ENCODE measurements around the gene RIMOC1.

The RIMOC1 gene

DNA sequence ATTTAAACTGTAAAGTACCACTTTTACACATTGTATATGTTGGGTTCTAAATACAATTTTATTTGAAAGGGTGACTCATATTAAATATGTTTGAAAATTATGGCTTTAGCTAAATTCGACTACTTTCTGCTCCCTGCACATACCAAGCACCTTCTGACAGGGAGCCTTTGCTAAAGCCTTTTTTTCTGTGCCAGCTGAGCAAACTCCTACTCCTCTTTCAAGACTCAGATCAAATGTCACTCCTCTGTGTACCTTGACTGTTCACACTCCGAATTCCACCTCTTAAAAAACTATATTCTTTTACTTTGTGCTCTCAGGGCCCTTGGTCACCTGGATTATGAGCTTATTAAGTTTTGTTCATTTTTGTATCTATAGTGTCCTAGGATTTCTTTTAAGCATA lies 27.5 kb upstream of the RIMOC1 start:
- ChIA-PET POLR2A (no interaction called here), CTCF (interaction anchor here (0.6 to 1.0 kb wide), 3 partner anchors 8 to 15 kb away, joined by 3 to 4 read pairs (median 3); no protein-coding TSS in a partner anchor)
- no peak for TF ChIP-seq ZNF548 (tag by site-specific recombination; IDR thresholded peaks at IDR 0.05)
- TF ChIP-seq ZNF266 (tag by site-specific recombination; IDR thresholded peaks at IDR 0.05; ENCODE audit: low read depth), result no peak
- Histone ChIP-seq H3K4me1 (ENCODE audit: control insufficient read depth, insufficient read depth, low read length) (peaks cover 8% of the 10 kb centered on the region), H3K36me3 (ENCODE audit: control insufficient read depth in 2 of 2, insufficient read depth in 1 of 2, low read length in 2 of 2) (no peaks in the 10 kb centered on the region), H3K27ac (ENCODE audit: extremely low read depth, low read depth, low read length) (no peak overlapping the region), H3K4me3 (ENCODE audit: low read depth, low read length) (no peak overlapping the region), H3K9me3 (ENCODE audit: control insufficient read depth, insufficient read depth, low read depth, low read length) (no peaks in the 10 kb centered on the region)

DNA sequence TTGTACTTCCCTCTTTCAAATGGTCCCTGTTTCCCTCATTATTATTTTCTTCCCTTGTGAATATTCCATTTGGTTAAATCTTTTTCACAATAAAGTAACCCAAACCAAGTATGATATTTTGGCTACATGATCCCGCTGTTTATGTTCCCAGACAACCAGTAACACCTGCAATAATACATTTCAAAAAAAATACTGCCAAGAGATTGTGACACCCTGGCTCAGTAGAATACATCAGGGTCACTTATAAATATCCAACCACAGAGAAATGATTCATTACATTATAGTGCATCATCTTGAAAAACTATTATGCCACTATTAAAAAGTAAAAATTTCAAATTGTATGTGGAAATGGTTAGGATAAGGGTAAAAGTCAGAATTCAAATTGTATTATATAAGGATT lies 26.7 kb upstream of the RIMOC1 start:
- CTCF ChIA-PET, result interaction anchor here (0.6 kb wide), 1 partner anchor 8 kb away, joined by 3 read pairs; no protein-coding TSS in a partner anchor
- TF ChIP-seq, protein P1, sequence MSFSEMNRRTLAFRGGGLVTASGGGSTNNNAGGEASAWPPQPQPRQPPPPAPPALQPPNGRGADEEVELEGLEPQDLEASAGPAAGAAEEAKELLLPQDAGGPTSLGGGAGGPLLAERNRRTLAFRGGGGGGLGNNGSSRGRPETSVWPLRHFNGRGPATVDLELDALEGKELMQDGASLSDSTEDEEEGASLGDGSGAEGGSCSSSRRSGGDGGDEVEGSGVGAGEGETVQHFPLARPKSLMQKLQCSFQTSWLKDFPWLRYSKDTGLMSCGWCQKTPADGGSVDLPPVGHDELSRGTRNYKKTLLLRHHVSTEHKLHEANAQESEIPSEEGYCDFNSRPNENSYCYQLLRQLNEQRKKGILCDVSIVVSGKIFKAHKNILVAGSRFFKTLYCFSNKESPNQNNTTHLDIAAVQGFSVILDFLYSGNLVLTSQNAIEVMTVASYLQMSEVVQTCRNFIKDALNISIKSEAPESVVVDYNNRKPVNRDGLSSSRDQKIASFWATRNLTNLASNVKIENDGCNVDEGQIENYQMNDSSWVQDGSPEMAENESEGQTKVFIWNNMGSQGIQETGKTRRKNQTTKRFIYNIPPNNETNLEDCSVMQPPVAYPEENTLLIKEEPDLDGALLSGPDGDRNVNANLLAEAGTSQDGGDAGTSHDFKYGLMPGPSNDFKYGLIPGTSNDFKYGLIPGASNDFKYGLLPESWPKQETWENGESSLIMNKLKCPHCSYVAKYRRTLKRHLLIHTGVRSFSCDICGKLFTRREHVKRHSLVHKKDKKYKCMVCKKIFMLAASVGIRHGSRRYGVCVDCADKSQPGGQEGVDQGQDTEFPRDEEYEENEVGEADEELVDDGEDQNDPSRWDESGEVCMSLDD (tag by site-specific recombination; IDR thresholded peaks at IDR 0.05), result no peak
- TF ChIP-seq ZNF473 (tag by site-specific recombination; IDR thresholded peaks at IDR 0.05) (no peak), SP3 (tag by site-specific recombination; IDR thresholded peaks at IDR 0.05) (no peak), BCL11B (tag by site-specific recombination; IDR thresholded peaks at IDR 0.05; ENCODE audit: low read depth) (no peak), ZNF221 (tag by site-specific recombination; IDR thresholded peaks at IDR 0.05; ENCODE audit: borderline replicate concordance) (no peak), ZNF391 (tag by site-specific recombination; IDR thresholded peaks at IDR 0.05; ENCODE audit: borderline replicate concordance, low read depth) (no peak), ZNF624 (tag by site-specific recombination; IDR thresholded peaks at IDR 0.05) (no peak), ZNF19 (tag by site-specific recombination; IDR thresholded peaks at IDR 0.05; ENCODE audit: low read depth) (no peak), ZNF654 (tag by site-specific recombination; IDR thresholded peaks at IDR 0.05; ENCODE audit: low read depth) (no peak), ZNF239 (tag by site-specific recombination; IDR thresholded peaks at IDR 0.05) (no peak), ZNF596 (tag by site-specific recombination; IDR thresholded peaks at IDR 0.05) (no peak)
- TF ChIP-seq, protein P2, sequence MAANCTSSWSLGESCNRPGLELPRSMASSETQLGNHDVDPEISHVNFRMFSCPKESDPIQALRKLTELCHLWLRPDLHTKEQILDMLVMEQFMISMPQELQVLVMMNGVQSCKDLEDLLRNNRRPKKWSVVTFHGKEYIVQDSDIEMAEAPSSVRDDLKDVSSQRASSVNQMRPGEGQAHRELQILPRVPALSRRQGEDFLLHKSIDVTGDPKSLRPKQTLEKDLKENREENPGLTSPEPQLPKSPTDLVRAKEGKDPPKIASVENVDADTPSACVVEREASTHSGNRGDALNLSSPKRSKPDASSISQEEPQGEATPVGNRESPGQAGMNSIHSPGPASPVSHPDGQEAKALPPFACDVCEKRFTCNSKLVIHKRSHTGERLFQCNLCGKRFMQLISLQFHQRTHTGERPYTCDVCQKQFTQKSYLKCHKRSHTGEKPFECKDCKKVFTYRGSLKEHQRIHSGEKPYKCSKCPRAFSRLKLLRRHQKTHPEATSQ (tag by site-specific recombination; IDR thresholded peaks at IDR 0.05), result no peak
- TF ChIP-seq, protein P3, sequence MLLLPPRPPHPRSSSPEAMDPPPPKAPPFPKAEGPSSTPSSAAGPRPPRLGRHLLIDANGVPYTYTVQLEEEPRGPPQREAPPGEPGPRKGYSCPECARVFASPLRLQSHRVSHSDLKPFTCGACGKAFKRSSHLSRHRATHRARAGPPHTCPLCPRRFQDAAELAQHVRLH (tag by site-specific recombination; IDR thresholded peaks at IDR 0.05), result no peak
- TF ChIP-seq, protein P4, sequence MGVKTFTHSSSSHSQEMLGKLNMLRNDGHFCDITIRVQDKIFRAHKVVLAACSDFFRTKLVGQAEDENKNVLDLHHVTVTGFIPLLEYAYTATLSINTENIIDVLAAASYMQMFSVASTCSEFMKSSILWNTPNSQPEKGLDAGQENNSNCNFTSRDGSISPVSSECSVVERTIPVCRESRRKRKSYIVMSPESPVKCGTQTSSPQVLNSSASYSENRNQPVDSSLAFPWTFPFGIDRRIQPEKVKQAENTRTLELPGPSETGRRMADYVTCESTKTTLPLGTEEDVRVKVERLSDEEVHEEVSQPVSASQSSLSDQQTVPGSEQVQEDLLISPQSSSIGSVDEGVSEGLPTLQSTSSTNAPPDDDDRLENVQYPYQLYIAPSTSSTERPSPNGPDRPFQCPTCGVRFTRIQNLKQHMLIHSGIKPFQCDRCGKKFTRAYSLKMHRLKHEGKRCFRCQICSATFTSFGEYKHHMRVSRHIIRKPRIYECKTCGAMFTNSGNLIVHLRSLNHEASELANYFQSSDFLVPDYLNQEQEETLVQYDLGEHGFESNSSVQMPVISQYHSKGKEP (tag by site-specific recombination; IDR thresholded peaks at IDR 0.05), result no peak
- TF ChIP-seq, protein P5, sequence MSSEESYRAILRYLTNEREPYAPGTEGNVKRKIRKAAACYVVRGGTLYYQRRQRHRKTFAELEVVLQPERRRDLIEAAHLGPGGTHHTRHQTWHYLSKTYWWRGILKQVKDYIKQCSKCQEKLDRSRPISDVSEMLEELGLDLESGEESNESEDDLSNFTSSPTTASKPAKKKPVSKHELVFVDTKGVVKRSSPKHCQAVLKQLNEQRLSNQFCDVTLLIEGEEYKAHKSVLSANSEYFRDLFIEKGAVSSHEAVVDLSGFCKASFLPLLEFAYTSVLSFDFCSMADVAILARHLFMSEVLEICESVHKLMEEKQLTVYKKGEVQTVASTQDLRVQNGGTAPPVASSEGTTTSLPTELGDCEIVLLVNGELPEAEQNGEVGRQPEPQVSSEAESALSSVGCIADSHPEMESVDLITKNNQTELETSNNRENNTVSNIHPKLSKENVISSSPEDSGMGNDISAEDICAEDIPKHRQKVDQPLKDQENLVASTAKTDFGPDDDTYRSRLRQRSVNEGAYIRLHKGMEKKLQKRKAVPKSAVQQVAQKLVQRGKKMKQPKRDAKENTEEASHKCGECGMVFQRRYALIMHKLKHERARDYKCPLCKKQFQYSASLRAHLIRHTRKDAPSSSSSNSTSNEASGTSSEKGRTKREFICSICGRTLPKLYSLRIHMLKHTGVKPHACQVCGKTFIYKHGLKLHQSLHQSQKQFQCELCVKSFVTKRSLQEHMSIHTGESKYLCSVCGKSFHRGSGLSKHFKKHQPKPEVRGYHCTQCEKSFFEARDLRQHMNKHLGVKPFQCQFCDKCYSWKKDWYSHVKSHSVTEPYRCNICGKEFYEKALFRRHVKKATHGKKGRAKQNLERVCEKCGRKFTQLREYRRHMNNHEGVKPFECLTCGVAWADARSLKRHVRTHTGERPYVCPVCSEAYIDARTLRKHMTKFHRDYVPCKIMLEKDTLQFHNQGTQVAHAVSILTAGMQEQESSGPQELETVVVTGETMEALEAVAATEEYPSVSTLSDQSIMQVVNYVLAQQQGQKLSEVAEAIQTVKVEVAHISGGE (tag by site-specific recombination; conservative IDR thresholded peaks at IDR 0.05; ENCODE audit: low read depth), result no peak
- TF ChIP-seq, protein P6, sequence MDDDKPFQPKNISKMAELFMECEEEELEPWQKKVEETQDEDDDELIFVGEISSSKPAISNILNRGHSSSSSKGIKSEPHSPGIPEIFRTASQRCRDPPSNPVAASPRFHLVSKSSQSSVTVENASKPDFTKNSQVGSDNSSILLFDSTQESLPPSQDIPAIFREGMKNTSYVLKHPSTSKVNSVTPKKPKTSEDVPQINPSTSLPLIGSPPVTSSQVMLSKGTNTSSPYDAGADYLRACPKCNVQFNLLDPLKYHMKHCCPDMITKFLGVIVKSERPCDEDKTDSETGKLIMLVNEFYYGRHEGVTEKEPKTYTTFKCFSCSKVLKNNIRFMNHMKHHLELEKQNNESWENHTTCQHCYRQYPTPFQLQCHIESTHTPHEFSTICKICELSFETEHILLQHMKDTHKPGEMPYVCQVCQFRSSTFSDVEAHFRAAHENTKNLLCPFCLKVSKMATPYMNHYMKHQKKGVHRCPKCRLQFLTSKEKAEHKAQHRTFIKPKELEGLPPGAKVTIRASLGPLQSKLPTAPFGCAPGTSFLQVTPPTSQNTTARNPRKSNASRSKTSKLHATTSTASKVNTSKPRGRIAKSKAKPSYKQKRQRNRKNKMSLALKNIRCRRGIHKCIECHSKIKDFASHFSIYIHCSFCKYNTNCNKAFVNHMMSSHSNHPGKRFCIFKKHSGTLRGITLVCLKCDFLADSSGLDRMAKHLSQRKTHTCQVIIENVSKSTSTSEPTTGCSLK (tag by site-specific recombination; IDR thresholded peaks at IDR 0.05), result no peak
- TF ChIP-seq, protein P7, sequence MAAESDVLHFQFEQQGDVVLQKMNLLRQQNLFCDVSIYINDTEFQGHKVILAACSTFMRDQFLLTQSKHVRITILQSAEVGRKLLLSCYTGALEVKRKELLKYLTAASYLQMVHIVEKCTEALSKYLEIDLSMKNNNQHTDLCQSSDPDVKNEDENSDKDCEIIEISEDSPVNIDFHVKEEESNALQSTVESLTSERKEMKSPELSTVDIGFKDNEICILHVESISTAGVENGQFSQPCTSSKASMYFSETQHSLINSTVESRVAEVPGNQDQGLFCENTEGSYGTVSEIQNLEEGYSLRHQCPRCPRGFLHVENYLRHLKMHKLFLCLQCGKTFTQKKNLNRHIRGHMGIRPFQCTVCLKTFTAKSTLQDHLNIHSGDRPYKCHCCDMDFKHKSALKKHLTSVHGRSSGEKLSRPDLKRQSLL (tag by site-specific recombination; IDR thresholded peaks at IDR 0.05), result no peak
- TF ChIP-seq, protein P8, sequence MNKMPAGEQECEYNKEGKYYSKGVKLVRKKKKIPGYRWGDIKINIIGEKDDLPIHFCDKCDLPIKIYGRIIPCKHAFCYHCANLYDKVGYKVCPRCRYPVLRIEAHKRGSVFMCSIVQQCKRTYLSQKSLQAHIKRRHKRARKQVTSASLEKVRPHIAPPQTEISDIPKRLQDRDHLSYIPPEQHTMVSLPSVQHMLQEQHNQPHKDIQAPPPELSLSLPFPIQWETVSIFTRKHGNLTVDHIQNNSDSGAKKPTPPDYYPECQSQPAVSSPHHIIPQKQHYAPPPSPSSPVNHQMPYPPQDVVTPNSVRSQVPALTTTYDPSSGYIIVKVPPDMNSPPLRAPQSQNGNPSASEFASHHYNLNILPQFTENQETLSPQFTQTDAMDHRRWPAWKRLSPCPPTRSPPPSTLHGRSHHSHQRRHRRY (tag by site-specific recombination; IDR thresholded peaks at IDR 0.05), result no peak
- peaks cover 8% of the 10 kb centered on the region for H3K4me1 ChIP-seq (ENCODE audit: control insufficient read depth, insufficient read depth, low read length)

More for the DNA sequence above, 26.7 kb upstream of the RIMOC1 start:
- Histone ChIP-seq H3K9me3 (ENCODE audit: control insufficient read depth, insufficient read depth, low read depth, low read length) (no peaks in the 10 kb centered on the region), H3K27ac (ENCODE audit: extremely low read depth, low read depth, low read length) (no peak overlapping the region), H3K4me3 (ENCODE audit: low read depth, low read length) (no peak overlapping the region), H3K36me3 (ENCODE audit: control insufficient read depth in 2 of 2, insufficient read depth in 1 of 2, low read length in 2 of 2) (no peaks in the 10 kb centered on the region)
- POLR2A ChIA-PET, result no interaction called here
